ENCODE measurements around the gene ELP4.

GRCh38 chr11:31822927-31823643, 313.5 kb downstream of the ELP4 start:
- TF ChIP-seq ZFP36 (IDR thresholded peaks at IDR 0.05; ENCODE audit: borderline replicate concordance, partially characterized antibody) (no peak), BHLHE40 (IDR thresholded peaks at IDR 0.05; ENCODE audit: low read depth, low read length) (no peak), ESRRA (IDR thresholded peaks at IDR 0.05; ENCODE audit: borderline replicate concordance, low read length) (no peak), RFX5 (IDR thresholded peaks at IDR 0.05) (no peak), REST (IDR thresholded peaks at IDR 0.05) (no peak), MAFK (IDR thresholded peaks at IDR 0.05; ENCODE audit: partially characterized antibody) (no peak)

Data from A549 (cell line).